GM23248 (cell line): ENCODE data around the gene CUX1. TPM values are rescaled to one million over a fixed set of nuclear protein-coding genes. Genes with fewer than 3 reads are reported as not detected.
"Not testable (repeated sequence)": the region's sequence is repeated elsewhere in the genome, so short reads cannot be mapped to it uniquely, and the experiment has no call there.

Source experiments
- DNase-seq: peaks from one replicate; pipeline ENCODE4 v3.0.0-alpha.2; 2015
- H2AFZ ChIP-seq: fragments of 200-600 bp; sonication (generic); 2 replicates; pipeline ENCODE4 v1.6.1; 2016; ENCODE audit warnings: antibody characterized with exemption
- H3F3A ChIP-seq: fragments of 200-600 bp; sonication (generic); 2 replicates; pipeline ENCODE4 v1.6.1; 2016; ENCODE audit warnings: mild to moderate bottlenecking, antibody characterized with exemption, mixed run types; ENCODE audit not compliant: insufficient read depth
- H3K27ac ChIP-seq: fragments of 200-600 bp; sonication (generic); 2 replicates; pipeline ENCODE4 v1.5.1; 2016; ENCODE audit warnings: mild to moderate bottlenecking
- H3K27me3 ChIP-seq: fragments of 200-600 bp; sonication (generic); replicated peaks from 2 replicates; pipeline ENCODE4 v1.6.1; 2016; ENCODE audit warnings: mild to moderate bottlenecking; ENCODE audit not compliant: insufficient read depth
- H3K36me3 ChIP-seq: fragments of 200-600 bp; sonication (generic); 2 replicates; pipeline ENCODE4 v1.6.1; 2016; ENCODE audit warnings: low read depth, mild to moderate bottlenecking
- H3K4me1 ChIP-seq: fragments of 200-600 bp; sonication (generic); 2 replicates; pipeline ENCODE4 v1.6.1; 2016; ENCODE audit warnings: mild to moderate bottlenecking; ENCODE audit not compliant: insufficient read depth
- H3K4me2 ChIP-seq: fragments of 200-600 bp; sonication (generic); one replicate; pipeline ENCODE4 v1.6.1; 2016; ENCODE audit warnings: mild to moderate bottlenecking; ENCODE audit not compliant: unreplicated experiment
- H3K4me3 ChIP-seq: fragments of 200-600 bp; sonication (generic); 2 replicates; pipeline ENCODE4 v1.5.1; 2016; ENCODE audit warnings: mild to moderate bottlenecking
- H3K79me2 ChIP-seq: fragments of 200-600 bp; sonication (generic); 2 replicates; pipeline ENCODE4 v1.6.1; 2016; ENCODE audit warnings: mild to moderate bottlenecking; ENCODE audit not compliant: insufficient read depth
- H3K9ac ChIP-seq: fragments of 200-600 bp; sonication (generic); 2 replicates; pipeline ENCODE4 v1.6.1; 2016; ENCODE audit warnings: mild to moderate bottlenecking
- H3K9me2 ChIP-seq: fragments of 200-600 bp; sonication (generic); 2 replicates; pipeline ENCODE4 v1.6.1; 2016; ENCODE audit warnings: mixed run types, mild to moderate bottlenecking, moderate library complexity; ENCODE audit not compliant: insufficient read depth
- H3K9me3 ChIP-seq: fragments of 200-600 bp; sonication (generic); one replicate; pipeline ENCODE4 v1.6.1; 2017; ENCODE audit warnings: low read depth
- H4K20me1 ChIP-seq: fragments of 200-600 bp; sonication (generic); 2 replicates; pipeline ENCODE4 v1.6.0; 2016; ENCODE audit not compliant: insufficient read depth
- EZH2 ChIP-seq: fragments of 200-600 bp; sonication (generic); IDR thresholded peaks from 2 replicates; pipeline ENCODE4 v1.6.1; 2018; ENCODE audit warnings: antibody characterized with exemption, mild to moderate bottlenecking; ENCODE audit not compliant: insufficient read depth, poor library complexity, severe bottlenecking
- EZH2phosphoT487 ChIP-seq: fragments of 200-600 bp; sonication (generic); IDR thresholded peaks from 2 replicates; pipeline ENCODE4 v1.6.1; 2018; ENCODE audit warnings: antibody characterized with exemption, moderate library complexity, mild to moderate bottlenecking, low read depth; ENCODE audit not compliant: insufficient read depth
- WGBS, 2 experiments: methylation state at CpG; one replicate each; pipeline ENCODE4 v1.1.6; 2015 to 2017; ENCODE audit warnings: low lambda C conversion rate in 2 of 2, low coverage in 1 of 2; ENCODE audit errors: missing lambda C conversion rate in 2 of 2; 5-methylcytosine and 5-hydroxymethylcytosine counted together
- in situ Hi-C: fragments of 300-500 bp; cut with MboI; formaldehyde crosslinking; loops from 2 replicates; pipeline ENCODE4 v1.15.0; 2020
- polyA plus RNA-seq: library from polyadenylated mRNA; unstranded; fragments of >200 nt; fragmentation: Nextera tagmentation; extraction: Ambion mirVana; gene quantifications from 2 replicates; pipeline ENCODE4 v1.2.1, GENCODE V29; 2016
- total RNA-seq: library from RNA; depleted of rRNA; stranded (reverse); fragments of >200 nt; shearing (Covaris generic); gene quantifications from 2 replicates; pipeline ENCODE4 v1.2.3, GENCODE V29; 2014

Gene CUX1
- total and polyA plus RNA-seq, 2 experiments from 2014 or later = 30.2 to 34.9 TPM

GRCh38 chr7:102030696-102031095, 213.3 kb downstream of the CUX1 start:
- no peaks in the 10 kb centered on the region for H3K36me3 ChIP-seq
- H3K9me3 ChIP-seq = no peaks in the 10 kb centered on the region
- DNase-seq = no peak
- H3K27ac ChIP-seq = no peak overlapping the region
- H3K4me2 ChIP-seq = no peak overlapping the region
- no peaks in the 10 kb centered on the region for H3K9me2 ChIP-seq
- H3K4me1 ChIP-seq = no peaks in the 10 kb centered on the region
- no peak overlapping the region for H3K4me3 ChIP-seq
- in situ Hi-C loops = no loop called here
- H3F3A ChIP-seq = no peaks in the 10 kb centered on the region
- no peak overlapping the region for H2AFZ ChIP-seq
- 97 to 100% methylated on average over 6 to 8 of the region's 8 CpGs for WGBS, 2 experiments
- TF ChIP-seq EZH2phosphoT487 = no peak
- TF ChIP-seq EZH2 = no peak
- H3K79me2 ChIP-seq = no peaks in the 10 kb centered on the region
- H4K20me1 ChIP-seq = no peaks in the 10 kb centered on the region
- no peaks in the 10 kb centered on the region for H3K27me3 ChIP-seq
- H3K9ac ChIP-seq = no peak overlapping the region

- H3K9ac ChIP-seq = no peak overlapping the region
- no peak overlapping the region for H3K4me2 ChIP-seq
- H3K9me3 ChIP-seq = no peaks in the 10 kb centered on the region
- H2AFZ ChIP-seq = no peak overlapping the region
- no peaks in the 10 kb centered on the region for H3K36me3 ChIP-seq
- no peak overlapping the region for H3K4me3 ChIP-seq
- no peaks in the 10 kb centered on the region for H4K20me1 ChIP-seq
- no peaks in the 10 kb centered on the region for H3F3A ChIP-seq
- H3K79me2 ChIP-seq = no peaks in the 10 kb centered on the region
- in situ Hi-C loops = no loop called here
- H3K4me1 ChIP-seq = peaks cover 11% of the 10 kb centered on the region
- 94 to 95% methylated on average over 5 of the region's 5 CpGs for WGBS, 2 experiments
- H3K27ac ChIP-seq = no peak overlapping the region
- TF ChIP-seq EZH2phosphoT487 = no peak
- TF ChIP-seq EZH2 = no peak
- H3K27me3 ChIP-seq = no peaks in the 10 kb centered on the region
- no peaks in the 10 kb centered on the region for H3K9me2 ChIP-seq
- DNase-seq = no peak
Measured at GRCh38 chr7:102036958-102037357, 219.5 kb downstream of the CUX1 start.

GRCh38 chr7:102039706-102040105, 222.3 kb downstream of the CUX1 start:
- WGBS, 2 experiments = 96 to 98% methylated on average over 11 of the region's 11 CpGs
- peaks cover 2% of the 10 kb centered on the region; the same call in 1 of the 2 replicates for H3F3A ChIP-seq
- no peaks in the 10 kb centered on the region for H3K36me3 ChIP-seq
- H3K9me2 ChIP-seq = no peaks in the 10 kb centered on the region
- no peak for DNase-seq
- no peak overlapping the region for H3K4me3 ChIP-seq
- no peak overlapping the region for H3K4me2 ChIP-seq
- H4K20me1 ChIP-seq = no peaks in the 10 kb centered on the region
- H3K27me3 ChIP-seq = no peaks in the 10 kb centered on the region
- no peak overlapping the region for H2AFZ ChIP-seq
- no peaks in the 10 kb centered on the region for H3K9me3 ChIP-seq
- in situ Hi-C loops = no loop called here
- TF ChIP-seq EZH2 (no peak), EZH2phosphoT487 (no peak)
- H3K79me2 ChIP-seq = no peaks in the 10 kb centered on the region
- no peak overlapping the region for H3K27ac ChIP-seq
- H3K9ac ChIP-seq = no peak overlapping the region
- peaks cover 22% of the 10 kb centered on the region for H3K4me1 ChIP-seq

- DNase-seq = no peak
- in situ Hi-C loops = no loop called here
- no peak overlapping the region for H3K4me3 ChIP-seq
- H3K9me3 ChIP-seq = no peaks in the 10 kb centered on the region
- no peak overlapping the region for H3K27ac ChIP-seq
- H3F3A ChIP-seq = peaks cover 9% of the 10 kb centered on the region
- H3K9ac ChIP-seq = no peak overlapping the region
- no peaks in the 10 kb centered on the region for H3K27me3 ChIP-seq
- peaks cover 26% of the 10 kb centered on the region for H3K4me1 ChIP-seq
- H3K36me3 ChIP-seq = no peaks in the 10 kb centered on the region
- TF ChIP-seq EZH2phosphoT487 (no peak), EZH2 (no peak)
- no peaks in the 10 kb centered on the region for H4K20me1 ChIP-seq
- no peaks in the 10 kb centered on the region for H3K79me2 ChIP-seq
- H3K9me2 ChIP-seq = no peaks in the 10 kb centered on the region
- no peak overlapping the region for H3K4me2 ChIP-seq
- WGBS, 2 experiments = 90 to 94% methylated on average over 11 of the region's 11 CpGs
- no peak overlapping the region for H2AFZ ChIP-seq
Measured at GRCh38 chr7:102040569-102040968, 223.1 kb downstream of the CUX1 start.

GRCh38 chr7:102042016-102042656, 224.7 kb downstream of the CUX1 start:
- no peaks in the 10 kb centered on the region for H3K27me3 ChIP-seq
- no peaks in the 10 kb centered on the region for H4K20me1 ChIP-seq
- no peak overlapping the region for H3K4me2 ChIP-seq
- TF ChIP-seq EZH2 (no peak), EZH2phosphoT487 (no peak)
- no peak overlapping the region for H3K4me3 ChIP-seq
- H2AFZ ChIP-seq = no peak overlapping the region
- peak; percentile 86 for DNase-seq
- H3K9me2 ChIP-seq = no peaks in the 10 kb centered on the region
- 65 to 68% methylated on average over 4 of the region's 4 CpGs for WGBS, 2 experiments
- H3K36me3 ChIP-seq = no peaks in the 10 kb centered on the region
- peaks cover 33% of the 10 kb centered on the region for H3K4me1 ChIP-seq
- no peak overlapping the region for H3K9ac ChIP-seq
- H3F3A ChIP-seq = peaks cover 15% of the 10 kb centered on the region
- no peak overlapping the region for H3K27ac ChIP-seq
- H3K9me3 ChIP-seq = no peaks in the 10 kb centered on the region
- in situ Hi-C loops = no loop called here
- no peaks in the 10 kb centered on the region for H3K79me2 ChIP-seq

- in situ Hi-C loops, H3K79me2 ChIP-seq, H3K9me2 ChIP-seq, H3K27ac ChIP-seq, H3K9ac ChIP-seq, H3K27me3 ChIP-seq, DNase-seq, H3K9me3 ChIP-seq, H4K20me1 ChIP-seq, H3K36me3 ChIP-seq, H2AFZ ChIP-seq, H3K4me3 ChIP-seq, H3K4me2 ChIP-seq: not testable (repeated sequence)
- 93 to 96% methylated on average over 9 of the region's 9 CpGs for WGBS, 2 experiments
- H3K4me1 ChIP-seq = peaks cover 33% of the 10 kb centered on the region
- H3F3A ChIP-seq = peaks cover 15% of the 10 kb centered on the region
Measured at GRCh38 chr7:102042796-102043195, 225.4 kb downstream of the CUX1 start.
